GM12891 (cell line): ENCODE measurements around the gene CCDC194.

Experiments used
- POLR2A ChIP-seq: IDR thresholded peaks from 2 replicates; pipeline ENCODE4 v1.6.1; 2011; ENCODE audit warnings: low read depth, low read length, control low read depth
- POLR2AphosphoS5 ChIP-seq: IDR thresholded peaks from 2 replicates; pipeline ENCODE4 v1.6.1; 2011; ENCODE audit warnings: low read depth, low read length, control low read depth
- POU2F2 ChIP-seq: IDR thresholded peaks from 2 replicates; pipeline ENCODE4 v1.6.1; 2011; ENCODE audit warnings: low read depth, mild to moderate bottlenecking, control low read depth, low read length, moderate library complexity
- SPI1 ChIP-seq: IDR thresholded peaks from 2 replicates; pipeline ENCODE4 v1.6.1; 2011; ENCODE audit warnings: low read depth, low read length, control low read depth
- TAF1 ChIP-seq: IDR thresholded peaks from 2 replicates; pipeline ENCODE4 v1.6.1; 2011; ENCODE audit warnings: low read depth, low read length, control low read depth

DNA sequence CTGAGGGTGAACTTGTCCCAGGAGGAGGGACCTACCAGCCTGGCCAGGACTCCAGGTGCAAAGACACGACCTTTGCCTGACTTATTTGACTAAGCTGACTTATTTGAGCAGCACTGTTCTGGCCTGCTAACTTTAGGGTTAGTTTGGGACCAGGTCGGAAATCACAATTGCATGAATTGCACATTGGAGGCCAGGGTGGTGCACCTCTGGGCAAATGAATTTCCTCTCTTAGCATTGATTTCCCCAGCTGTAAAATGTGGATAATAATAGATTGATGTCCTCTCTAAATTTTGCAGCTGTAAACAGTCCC is 12.8 kb upstream of the CCDC194 start:
- TF ChIP-seq POLR2A (no peak), POLR2AphosphoS5 (no peak), TAF1 (no peak), SPI1 (no peak), POU2F2 (no peak)
